GM12875 (cell line): Measurements from ENCODE around the gene TRAIP.
A peak's percentile ranks its signal among the peaks of the same experiment; 100 is the strongest.

Experiments
- H3K4me3 ChIP-seq: one replicate; pipeline ENCODE4 v1.5.1; 2011; ENCODE audit warnings: low read depth, low read length, control low read depth
- CTCF ChIP-seq: IDR thresholded peaks from 2 replicates; pipeline ENCODE4 v1.5.1; 2011; ENCODE audit warnings: low read depth, mild to moderate bottlenecking, control low read depth, inconsistent platforms, low read length, moderate library complexity, borderline replicate concordance; ENCODE audit not compliant: insufficient read depth

The TRAIP gene

GRCh38 chr3:49813497-49814174 is 42.7 kb downstream of the TRAIP start, which contains the start of gene UBA7:
TSS of gene UBA7 (minus strand) at chr3:49813953. CDS start at chr3:49813787, 166 bp downstream.
- no peak for TF ChIP-seq CTCF
- peak within 1 kb of the TSS; percentile 58 for H3K4me3 ChIP-seq

GRCh38 chr3:49812916-49813496 is 43.4 kb downstream of the TRAIP start:
- TF ChIP-seq CTCF, result no peak
- peak overlapping the region; percentile 58 for H3K4me3 ChIP-seq

GRCh38 chr3:49807431-49808114 is 48.8 kb downstream of the TRAIP start:
- TF ChIP-seq CTCF, result no peak
- peak overlapping the region; percentile 4 for H3K4me3 ChIP-seq

GRCh38 chr3:49806850-49807249 is 49.5 kb downstream of the TRAIP start:
- H3K4me3 ChIP-seq, result peak overlapping the region; percentile 5
- no peak for TF ChIP-seq CTCF

GRCh38 chr3:49805897-49806701 is 50.3 kb downstream of the TRAIP start:
- H3K4me3 ChIP-seq, result peak overlapping the region; percentile 46
- TF ChIP-seq CTCF, result no peak

GRCh38 chr3:49805367-49805782 is 51.0 kb downstream of the TRAIP start:
- H3K4me3 ChIP-seq, result peak overlapping the region; percentile 46
- TF ChIP-seq CTCF, result no peak
